NCI-H187 treated with DMSO at 0.1 percent for 48 hours (cell line): ENCODE results near the gene SLC7A1.

ENCODE experiments used
- DNase-seq: peaks from one replicate; lab custom pipeline; 2025; lab: John Stamatoyannopoulos, UW

Gene SLC7A1

GRCh38 chr13:29527511-29527910 lies 68.0 kb downstream of the SLC7A1 start:
- DNase-seq = no peak

DNA sequence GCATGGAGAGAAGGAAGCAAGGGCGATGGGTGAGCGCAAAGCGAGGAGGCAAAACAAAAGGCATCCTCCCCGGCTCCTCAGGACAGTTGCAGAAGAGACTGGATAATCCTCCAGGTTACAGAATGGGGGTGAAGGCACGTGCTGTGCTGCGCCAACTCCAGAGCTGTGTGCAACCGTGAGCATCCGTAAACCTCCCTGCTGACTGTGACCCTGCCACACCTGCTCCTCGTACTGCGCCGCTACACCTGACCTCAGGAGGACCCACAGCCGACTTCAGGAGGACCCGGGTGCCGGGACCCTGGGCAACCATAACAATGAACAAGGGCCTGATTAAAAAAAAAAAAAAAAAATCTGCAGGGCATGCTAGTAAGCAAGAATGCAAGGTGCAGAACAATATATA lies 68.7 kb downstream of the SLC7A1 start:
- no peak for DNase-seq

- no peak for DNase-seq
Measured at GRCh38 chr13:29525757-29526156, 69.7 kb downstream of the SLC7A1 start.

- no peak for DNase-seq
Measured at GRCh38 chr13:29524641-29525040, 70.8 kb downstream of the SLC7A1 start.

DNA sequence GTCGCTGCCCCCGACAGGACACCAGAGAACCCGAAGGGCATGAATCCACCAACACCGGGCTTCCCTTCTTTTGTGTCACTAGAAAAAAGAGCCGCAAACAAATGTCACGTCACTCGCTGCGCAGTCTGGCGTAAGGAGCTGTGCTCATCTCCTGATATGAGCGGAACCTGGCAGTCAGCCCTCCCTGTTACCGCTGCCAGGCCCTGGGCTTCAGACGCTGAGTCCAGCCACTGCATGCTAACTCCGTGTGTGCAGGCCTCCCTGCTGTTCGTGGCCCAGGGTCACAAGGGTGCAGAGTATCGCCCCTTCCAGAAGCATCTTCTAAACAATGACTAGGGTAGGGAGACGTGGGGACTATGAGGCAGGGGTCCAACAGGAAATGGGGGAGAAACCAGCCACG lies 71.3 kb downstream of the SLC7A1 start:
- DNase-seq = no peak

GRCh38 chr13:29523199-29523961 lies 72.1 kb downstream of the SLC7A1 start:
- no peak for DNase-seq

DNA sequence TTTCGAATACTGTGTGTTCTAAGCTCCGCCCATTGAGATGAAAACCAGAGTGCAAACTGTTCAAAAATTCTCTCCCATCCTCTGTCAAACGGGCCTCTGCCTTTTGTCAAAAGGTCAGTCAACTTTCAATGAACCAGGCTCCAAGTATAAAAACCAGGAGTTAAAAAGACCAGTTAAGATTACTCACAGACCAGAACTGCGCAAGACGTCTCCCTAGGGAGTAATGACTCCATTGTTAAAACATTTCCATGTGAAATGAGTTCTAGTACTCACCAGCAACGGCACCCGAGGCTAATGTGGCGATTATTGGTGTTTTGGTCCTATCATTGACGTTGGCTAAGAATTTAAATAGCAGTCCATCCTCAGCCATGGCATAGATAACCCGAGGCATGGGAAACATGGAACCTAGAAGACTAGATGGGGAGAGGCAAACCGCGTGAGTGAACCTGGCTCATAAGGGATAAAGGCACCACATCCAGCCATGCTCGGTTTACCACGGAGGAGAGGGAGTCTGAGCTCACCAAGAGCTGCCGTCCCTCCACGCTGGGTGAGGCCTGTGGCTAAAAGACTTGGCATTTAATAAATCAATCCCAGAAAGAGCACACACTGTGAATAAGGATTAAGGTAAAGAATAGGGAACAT lies 73.3 kb downstream of the SLC7A1 start:
- no peak for DNase-seq

GRCh38 chr13:29521336-29521735 lies 74.2 kb downstream of the SLC7A1 start:
- DNase-seq = no peak

DNA sequence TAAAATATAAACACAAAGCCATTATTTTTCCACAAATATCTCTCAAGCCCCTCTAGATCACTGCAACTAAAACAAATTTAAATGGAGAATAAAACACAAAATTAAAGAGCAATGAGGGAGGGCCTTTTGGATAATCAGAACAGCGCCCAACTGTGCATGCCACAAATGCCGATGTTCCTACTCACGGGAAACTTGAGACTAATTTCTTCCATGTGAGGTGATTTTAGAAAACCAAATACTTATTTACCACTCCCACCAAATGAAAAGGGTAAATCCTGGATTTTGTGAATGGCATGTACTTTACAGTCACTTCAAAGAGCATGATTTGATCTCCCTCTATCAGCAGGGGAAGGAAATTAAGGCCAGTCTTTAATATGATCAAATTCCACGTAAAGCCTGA lies 74.8 kb downstream of the SLC7A1 start:
- DNase-seq = no peak

DNA sequence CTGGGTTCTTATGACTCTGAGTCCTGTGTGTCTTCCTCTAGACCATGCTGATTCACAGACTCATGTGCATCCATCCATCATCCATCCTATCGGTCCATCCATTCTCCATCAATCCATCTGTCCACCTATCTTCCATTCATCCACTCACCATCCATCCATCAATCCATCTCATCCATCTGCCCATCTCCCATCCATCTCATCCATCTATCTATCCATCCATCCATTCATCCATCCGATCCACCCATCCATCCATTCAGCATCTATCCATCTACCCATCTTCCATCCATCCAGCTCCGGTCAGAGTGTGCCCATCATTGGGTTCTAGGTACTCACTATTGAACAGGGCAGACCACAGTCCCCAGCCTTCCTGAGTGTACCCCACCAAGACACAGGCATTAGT lies 75.6 kb downstream of the SLC7A1 start:
- DNase-seq = no peak

- DNase-seq = no peak
Measured at GRCh38 chr13:29516880-29517279, 78.6 kb downstream of the SLC7A1 start.

DNA sequence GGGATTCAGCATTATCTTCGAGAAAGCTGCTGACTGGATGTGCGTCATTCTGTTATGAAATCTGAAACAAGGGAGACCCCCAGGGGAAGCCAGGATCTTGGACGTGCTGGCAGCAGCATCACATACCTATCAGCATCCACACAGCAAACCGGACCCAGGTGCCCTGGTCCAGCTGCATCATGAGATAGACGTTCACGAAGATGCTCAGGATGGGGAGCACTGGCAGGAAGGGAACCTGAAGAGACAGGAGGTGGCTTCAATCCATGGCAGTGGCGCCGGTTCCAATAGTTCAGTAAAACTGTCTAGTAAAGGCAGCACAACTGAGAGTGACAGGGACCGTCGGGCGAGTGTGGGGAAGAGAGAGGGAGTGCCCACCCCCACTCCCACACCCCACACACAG lies 79.5 kb downstream of the SLC7A1 start:
- no peak for DNase-seq

DNA sequence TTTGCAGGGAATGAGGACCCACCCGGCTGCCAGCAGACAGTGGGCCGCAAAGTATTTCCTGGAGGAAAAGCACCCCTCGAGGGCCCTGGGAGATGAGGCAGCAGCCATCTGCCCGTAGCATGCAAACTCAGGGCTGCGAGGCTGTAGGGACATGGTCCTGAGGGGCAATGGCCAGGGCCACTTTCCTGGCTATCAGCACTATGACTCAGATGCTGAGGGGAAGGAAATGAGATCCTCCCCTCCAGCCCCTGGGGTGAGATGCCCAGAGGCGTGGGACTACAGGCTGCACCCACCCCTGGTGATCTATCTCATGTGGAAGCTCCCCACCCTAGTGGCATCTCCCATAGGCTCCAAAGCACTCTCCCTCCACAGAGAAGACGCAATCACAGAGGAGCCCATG lies 80.1 kb downstream of the SLC7A1 start:
- no peak for DNase-seq

- DNase-seq = no peak
Measured at GRCh38 chr13:29514720-29515310, 80.7 kb downstream of the SLC7A1 start.

DNA sequence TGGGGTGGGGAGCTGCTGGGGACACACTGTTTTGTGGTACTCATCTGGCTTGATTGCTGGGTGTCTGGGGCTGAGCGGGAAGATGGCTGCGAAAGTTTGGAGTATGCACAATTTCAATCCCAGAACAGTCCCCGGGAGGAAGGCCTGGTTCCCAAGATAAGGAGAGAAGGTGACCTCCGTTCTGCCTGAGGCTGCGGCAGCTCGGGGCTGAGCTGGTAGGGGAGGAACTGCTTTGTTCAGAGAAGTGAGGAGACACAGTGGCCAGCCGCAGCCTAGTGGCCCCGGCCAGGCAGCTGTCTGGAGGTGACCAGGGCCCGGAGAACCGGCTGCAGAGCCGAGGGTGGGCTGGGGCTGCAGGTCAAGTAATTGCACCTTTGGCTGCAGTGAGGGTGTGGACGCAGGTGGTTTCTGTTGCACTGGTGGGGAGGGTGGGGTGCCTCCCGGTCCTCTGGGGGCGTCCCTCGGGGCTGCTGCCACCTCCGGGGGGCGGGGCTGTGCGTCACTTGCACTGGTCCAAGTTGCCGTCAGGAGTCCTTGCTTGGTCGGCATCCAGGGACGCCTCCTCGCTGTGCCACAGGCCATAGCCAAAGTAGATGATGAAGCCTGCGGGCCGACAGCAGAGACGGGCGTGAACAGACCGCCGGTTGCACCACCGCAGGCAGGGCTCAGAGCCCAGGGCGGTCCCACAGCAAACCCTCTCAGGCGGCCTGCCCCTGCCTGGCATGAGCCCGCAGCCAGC lies 81.3 kb downstream of the SLC7A1 start:
- DNase-seq = no peak

DNA sequence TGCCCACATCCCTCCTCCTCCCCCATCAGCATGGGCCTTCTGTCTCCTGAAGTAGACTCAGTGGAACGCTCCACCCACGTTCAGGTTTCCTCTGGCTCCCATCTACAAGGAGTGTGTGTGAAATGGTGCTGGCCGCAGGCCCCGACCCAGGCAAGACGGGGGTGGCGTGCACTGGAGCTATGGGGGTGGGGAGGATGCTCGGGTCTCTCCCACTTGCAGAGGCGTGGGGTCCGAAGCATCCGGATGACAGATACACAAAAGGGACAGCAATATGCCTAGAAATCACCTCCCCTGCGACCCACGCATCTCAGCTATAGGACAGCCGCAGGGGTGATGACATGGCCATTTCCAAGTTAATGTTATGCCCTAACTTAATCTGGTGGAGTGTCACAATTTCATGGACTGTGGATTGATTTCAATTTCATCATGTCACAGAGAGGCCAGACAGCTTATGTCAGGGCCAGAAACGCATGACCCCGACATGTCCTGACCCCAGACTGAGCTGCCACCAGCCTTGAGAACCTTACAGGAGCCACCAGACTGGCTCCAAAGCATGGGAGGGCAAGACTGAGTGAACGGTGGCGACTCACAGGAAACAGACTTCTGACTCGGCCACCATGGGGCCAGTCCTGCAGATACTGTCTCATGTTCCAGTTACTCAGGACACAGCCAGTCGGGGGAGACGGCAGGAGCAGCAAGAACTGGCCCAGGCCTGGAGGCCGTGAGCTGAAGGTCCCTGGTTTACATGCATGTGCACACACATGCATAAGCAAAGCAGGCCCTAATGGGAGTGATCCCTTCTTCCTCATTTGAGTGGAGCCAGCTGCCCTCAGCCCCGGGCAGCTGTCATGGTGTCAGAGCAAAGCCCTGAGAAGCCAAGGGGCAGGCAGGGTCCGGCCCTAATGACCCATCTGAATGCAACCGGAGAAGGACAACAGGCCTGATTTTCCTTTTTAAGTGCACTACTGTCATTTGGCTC lies 82.2 kb downstream of the SLC7A1 start:
- DNase-seq = no peak

DNA sequence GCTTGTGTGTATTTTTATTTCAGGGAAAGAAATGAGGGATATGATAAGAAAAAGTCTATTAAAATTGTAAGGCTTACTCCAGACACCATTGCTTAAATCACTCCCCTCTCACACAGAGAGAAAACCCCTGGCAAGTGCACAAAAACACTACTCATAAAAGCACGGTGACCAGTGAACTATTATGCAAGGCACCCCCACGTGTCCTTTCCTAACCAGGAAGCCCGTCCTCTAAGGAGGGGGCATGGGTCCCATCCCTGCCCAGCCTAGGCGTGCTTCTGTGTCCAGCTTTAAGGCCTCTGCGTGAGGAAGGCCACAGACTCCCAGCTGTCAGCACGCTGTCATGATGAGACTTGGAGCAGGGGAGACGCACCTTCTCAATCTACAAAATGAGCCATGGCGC lies 83.5 kb downstream of the SLC7A1 start:
- DNase-seq = no peak

DNA sequence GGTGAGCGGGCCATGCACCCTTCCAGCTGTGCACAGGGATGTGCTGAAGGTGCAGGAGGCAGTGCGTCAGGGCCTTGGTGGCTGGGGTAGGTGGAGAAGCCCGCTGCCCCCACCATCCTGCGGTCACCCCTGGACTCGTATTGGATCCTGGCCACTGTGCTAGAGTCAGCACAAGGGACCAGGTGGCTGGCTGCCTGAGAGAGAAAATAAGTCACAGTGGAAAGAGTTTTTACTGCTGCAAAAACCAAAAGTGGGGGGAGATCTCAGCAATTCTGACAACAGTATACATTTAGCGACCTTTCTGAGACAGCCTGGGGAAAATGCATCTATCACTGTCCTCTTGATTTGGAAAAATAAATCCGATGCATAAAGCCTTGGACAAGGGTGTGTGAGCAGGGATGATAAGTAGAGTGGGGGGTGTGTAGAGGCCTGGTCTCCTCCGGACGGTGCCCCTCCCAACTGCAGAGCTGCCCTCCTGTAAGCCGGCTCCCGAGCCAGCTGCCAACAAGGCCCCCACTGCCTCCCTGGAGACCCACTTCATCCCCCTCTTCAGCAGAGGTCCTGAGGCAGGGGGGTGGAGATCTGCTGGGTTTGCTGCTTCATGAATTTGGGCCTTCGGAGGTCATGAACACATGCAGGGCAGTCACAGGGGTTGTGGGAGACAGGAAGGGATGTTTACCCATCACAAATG lies 84.2 kb downstream of the SLC7A1 start:
- DNase-seq = no peak

GRCh38 chr13:29510651-29511084 lies 84.8 kb downstream of the SLC7A1 start:
- no peak for DNase-seq

DNA sequence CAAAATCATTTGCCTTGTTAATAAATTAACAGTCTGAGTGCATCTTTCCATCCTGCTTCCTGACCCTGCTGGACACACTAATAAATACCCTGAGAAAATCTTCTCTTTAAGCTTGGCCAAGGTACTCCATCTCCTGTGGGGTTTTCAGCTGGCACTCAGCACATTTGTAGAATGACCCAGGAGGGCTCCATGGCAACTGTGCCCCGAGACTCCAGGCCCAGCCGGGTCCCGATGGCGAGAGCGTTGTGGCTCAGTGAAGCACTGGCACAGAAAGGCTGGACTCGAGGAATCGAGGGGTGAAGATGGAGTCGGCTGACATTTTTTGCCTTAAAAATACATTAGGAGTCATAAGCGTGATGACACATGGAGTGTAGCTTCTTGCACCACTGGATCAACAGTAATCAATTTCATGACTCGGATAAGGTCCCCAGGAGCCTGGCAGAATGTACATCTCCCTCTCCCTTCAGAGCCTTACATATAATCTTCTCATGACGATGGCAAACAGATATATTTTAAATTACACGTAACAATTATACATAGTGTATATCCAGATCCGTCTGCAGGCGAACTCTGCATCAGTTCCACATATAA lies 85.4 kb downstream of the SLC7A1 start:
- no peak for DNase-seq

DNA sequence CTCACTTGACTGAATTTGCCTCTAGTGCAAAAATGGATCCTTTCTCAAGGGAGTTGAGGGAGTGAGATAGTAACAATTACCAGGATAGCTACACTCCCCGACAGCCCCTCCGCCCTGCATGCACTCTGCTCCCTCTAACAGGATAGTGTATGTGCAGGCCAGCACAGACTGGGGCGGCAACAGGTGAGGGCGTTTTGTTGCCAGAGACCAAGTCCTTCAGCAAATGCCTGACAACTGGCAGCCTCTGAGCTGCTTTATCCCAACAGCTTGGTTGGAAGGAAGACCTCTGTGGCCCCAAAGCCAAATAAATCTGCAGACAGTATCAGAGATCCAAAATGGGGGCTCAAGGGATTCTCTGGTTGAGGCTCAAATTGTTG lies 86.6 kb downstream of the SLC7A1 start:
- DNase-seq = no peak
